Tibial artery (tissue), 4 donors: ENCODE measurements around the gene RETREG1.
"Not testable (repeated sequence)": the region's sequence is repeated elsewhere in the genome, so short reads cannot be mapped to it uniquely, and the experiment has no call there.

ENCODE experiments used
- DNase-seq, 2 donors: peaks; one replicate each; pipeline ENCODE4 v3.0.0-alpha.2; 2019
- H3K27ac ChIP-seq, 2 donors: fragments of 200-600 bp; sonication (generic) in 1 of 2; 1 replicate in 1 of 2; 2 replicates in 1 of 2; pipeline ENCODE4 v1.5.1; 2018 to 2019; ENCODE audit warnings: mild to moderate bottlenecking in 1 of 2
- H3K27me3 ChIP-seq, 2 donors: fragments of 200-600 bp; sonication (generic) in 1 of 2; one replicate each; pipeline versions ENCODE4 v1.5.1 to v1.6.0; 2016 to 2019
- H3K36me3 ChIP-seq, 3 donors: fragments of 200-600 bp; sonication (generic) in 2 of 3; one replicate each; pipeline ENCODE4 v1.5.1; 2016 to 2019; ENCODE audit warnings: mild to moderate bottlenecking in 2 of 3
- H3K4me1 ChIP-seq, 4 donors: fragments of 200-600 bp; sonication (generic) in 2 of 4; 1 replicate in 3 of 4; 2 replicates in 1 of 4; pipeline ENCODE4 v1.5.1; 2016 to 2019
- H3K4me3 ChIP-seq, 2 donors: fragments of 200-600 bp; sonication (generic) in 1 of 2; 1 replicate in 1 of 2; 2 replicates in 1 of 2; pipeline ENCODE4 v1.5.1; 2018 to 2019; ENCODE audit warnings: mild to moderate bottlenecking in 2 of 2
- H3K9me3 ChIP-seq, 3 donors: fragments of 200-600 bp; sonication (generic) in 1 of 3; one replicate each; pipeline ENCODE4 v1.5.1; 2016 to 2019
- CTCF ChIP-seq, 2 experiments: fragments of 200-600 bp in 1 of 2; fragments of 450-650 bp in 1 of 2; IDR thresholded peaks; one replicate each; pipeline ENCODE4 v1.5.1; 2017 to 2019; ENCODE audit warnings: antibody characterized with exemption in 2 of 2, mild to moderate bottlenecking in 1 of 2, moderate library complexity in 1 of 2
- intact Hi-C: fragments of 100-400 bp; cut with DNase I; formaldehyde crosslinking; loops from one replicate; pipeline ENCODE4 v1.15.0; 2023; ENCODE audit warnings: low total_unique reads

The RETREG1 gene

GRCh38 chr5:16455668-16456067 is 161.1 kb downstream of the RETREG1 start:
- no peak overlapping the region for H3K4me3 ChIP-seq
- H3K36me3 ChIP-seq = peaks cover 49 to 83% (median 65%) of the 10 kb centered on the region in 3 donors
- TF ChIP-seq CTCF (IDR thresholded peaks at IDR 0.05) = no peak
- H3K9me3 ChIP-seq = no peaks in the 10 kb centered on the region
- no peak overlapping the region for H3K27ac ChIP-seq
- DNase-seq = no peak
- peaks cover 0 to 11% (median 6%) of the 10 kb centered on the region in 4 donors for H3K4me1 ChIP-seq
- intact Hi-C loops = no loop called here
- no peaks in the 10 kb centered on the region for H3K27me3 ChIP-seq

GRCh38 chr5:16454686-16455085 is 162.1 kb downstream of the RETREG1 start:
- peaks cover 53 to 83% (median 72%) of the 10 kb centered on the region in 3 donors for H3K36me3 ChIP-seq
- no peak overlapping the region for H3K27ac ChIP-seq
- H3K9me3 ChIP-seq = no peaks in the 10 kb centered on the region
- no peak overlapping the region for H3K4me3 ChIP-seq
- no peak for TF ChIP-seq CTCF (IDR thresholded peaks at IDR 0.05)
- H3K27me3 ChIP-seq = no peaks in the 10 kb centered on the region
- intact Hi-C loops = no loop called here
- peaks cover 0 to 11% (median 6%) of the 10 kb centered on the region in 4 donors for H3K4me1 ChIP-seq
- no peak for DNase-seq

GRCh38 chr5:16453609-16454008 is 163.2 kb downstream of the RETREG1 start:
- no peaks in the 10 kb centered on the region for H3K27me3 ChIP-seq
- no peak for TF ChIP-seq CTCF (IDR thresholded peaks at IDR 0.05)
- peaks cover 56 to 84% (median 76%) of the 10 kb centered on the region in 3 donors for H3K36me3 ChIP-seq
- intact Hi-C loops = no loop called here
- no peak overlapping the region for H3K27ac ChIP-seq
- peaks cover 0 to 11% (median 6%) of the 10 kb centered on the region in 4 donors for H3K4me1 ChIP-seq
- no peak for DNase-seq
- H3K9me3 ChIP-seq = no peaks in the 10 kb centered on the region
- no peak overlapping the region for H3K4me3 ChIP-seq

GRCh38 chr5:16450163-16450562 is 166.6 kb downstream of the RETREG1 start:
- TF ChIP-seq CTCF (IDR thresholded peaks at IDR 0.05) = no peak
- Histone ChIP-seq H3K27me3 (no peaks in the 10 kb centered on the region), H3K4me1 (no peaks in the 10 kb centered on the region), H3K36me3 (peaks cover 58 to 80% (median 59%) of the 10 kb centered on the region in 3 donors), H3K27ac (no peak overlapping the region), H3K9me3 (no peaks in the 10 kb centered on the region), H3K4me3 (no peak overlapping the region)
- intact Hi-C loops = no loop called here
- no peak for DNase-seq

- intact Hi-C loops = no loop called here
- Histone ChIP-seq H3K9me3 (no peaks in the 10 kb centered on the region), H3K4me3 (no peak overlapping the region), H3K36me3 (peaks cover 39 to 60% (median 46%) of the 10 kb centered on the region in 3 donors), H3K27me3 (no peaks in the 10 kb centered on the region), H3K4me1 (no peaks in the 10 kb centered on the region), H3K27ac (no peak overlapping the region)
- no peak for DNase-seq
- no peak for TF ChIP-seq CTCF (IDR thresholded peaks at IDR 0.05)
Observed at GRCh38 chr5:16446993-16447392, 169.8 kb downstream of the RETREG1 start.

- Histone ChIP-seq H3K36me3 (no peaks in the 10 kb centered on the region), H3K27ac (no peak overlapping the region), H3K4me1 (no peaks in the 10 kb centered on the region), H3K4me3 (no peak overlapping the region), H3K9me3 (no peaks in the 10 kb centered on the region), H3K27me3 (peaks cover 0 to 3% of the 10 kb centered on the region in 2 donors)
- no peak for TF ChIP-seq CTCF (IDR thresholded peaks at IDR 0.05)
- intact Hi-C loops = no loop called here
- no peak for DNase-seq
Observed at GRCh38 chr5:16437977-16438376, 178.8 kb downstream of the RETREG1 start.

GRCh38 chr5:16436065-16436682 is 180.6 kb downstream of the RETREG1 start:
- intact Hi-C loops, DNase-seq, H3K27ac ChIP-seq: not testable (repeated sequence)

More at GRCh38 chr5:16436065-16436682, 180.6 kb downstream of the RETREG1 start:
- not testable (repeated sequence) for H3K4me3 ChIP-seq, H3K4me1 ChIP-seq, H3K9me3 ChIP-seq, H3K36me3 ChIP-seq, H3K27me3 ChIP-seq
